ENCODE results near the gene CD93. TPM values are rescaled to one million over a fixed set of nuclear protein-coding genes. Genes with fewer than 3 reads are reported as not detected.

CD93 gene
- 0.32 and 0.49 TPM in 2 replicates for total RNA-seq

GRCh38 chr20:23086056-23086566 is at the start of gene CD93:
CD93 (minus strand) TSS chr20:23086324; CDS start chr20:23086192, 132 bp downstream.

GRCh38 chr20:23049201-23050075 is 36.7 kb downstream of the CD93 start, which contains the start of gene THBD:
THBD (minus strand) TSS chr20:23049672; CDS start chr20:23049504, 168 bp downstream.

GRCh38 chr20:23034721-23035671 is 51.1 kb downstream of the CD93 start, which contains the start of gene SSTR4:
SSTR4 (plus strand) TSS chr20:23035312; CDS start chr20:23035484, 172 bp downstream.

Other genes with a start within 250 kb of the CD93 start
- gene SSTR4, start 51.0 kb downstream of the CD93 start, total RNA-seq, result 0.16 TPM in 1 of 2 replicates, not detected in the other
- gene THBD, start 36.7 kb downstream of the CD93 start, total RNA-seq, result 9.6 and 14.6 TPM in 2 replicates